DMS 273 (cell line): ENCODE measurements around the gene MAP3K7CL.
A peak's percentile ranks its signal among the peaks of the same experiment; 100 is the strongest.

ENCODE experiments used
- DNase-seq: peaks from one replicate; lab custom pipeline; 2025; ENCODE audit not compliant: unreplicated experiment; lab: John Stamatoyannopoulos, UW

MAP3K7CL gene

GRCh38 chr21:29194342-29194741 lies 63.9 kb downstream of the MAP3K7CL start:
- DNase-seq: no peak

- DNase-seq: no peak
Measured at GRCh38 chr21:29194847-29195246, 64.4 kb downstream of the MAP3K7CL start.

GRCh38 chr21:29195981-29196669 lies 65.7 kb downstream of the MAP3K7CL start:
- DNase-seq: peak; percentile 26

- no peak for DNase-seq
Measured at GRCh38 chr21:29196670-29197191, 66.3 kb downstream of the MAP3K7CL start.

- DNase-seq: no peak
Measured at GRCh38 chr21:29201186-29201585, 70.7 kb downstream of the MAP3K7CL start.

- no peak for DNase-seq
Measured at GRCh38 chr21:29205009-29205408, 74.6 kb downstream of the MAP3K7CL start.

GRCh38 chr21:29205988-29206387 lies 75.5 kb downstream of the MAP3K7CL start:
- DNase-seq: no peak

GRCh38 chr21:29206445-29206844 lies 76.0 kb downstream of the MAP3K7CL start:
- no peak for DNase-seq

- no peak for DNase-seq
Measured at GRCh38 chr21:29207201-29207600, 76.8 kb downstream of the MAP3K7CL start.

GRCh38 chr21:29208044-29208681 lies 77.7 kb downstream of the MAP3K7CL start:
- DNase-seq: no peak

GRCh38 chr21:29208682-29209059 lies 78.2 kb downstream of the MAP3K7CL start:
- DNase-seq: no peak

- no peak for DNase-seq
Measured at GRCh38 chr21:29209696-29210095, 79.3 kb downstream of the MAP3K7CL start.

- no peak for DNase-seq
Measured at GRCh38 chr21:29211205-29211604, 80.8 kb downstream of the MAP3K7CL start.

- no peak for DNase-seq
Measured at GRCh38 chr21:29212446-29212845, 82.0 kb downstream of the MAP3K7CL start.

- no peak for DNase-seq
Measured at GRCh38 chr21:29213513-29214385, 83.3 kb downstream of the MAP3K7CL start.

GRCh38 chr21:29215709-29216108 lies 85.3 kb downstream of the MAP3K7CL start:
- DNase-seq: peak; percentile 82

- DNase-seq: no peak
Measured at GRCh38 chr21:29217818-29218291, 87.4 kb downstream of the MAP3K7CL start.

GRCh38 chr21:29218749-29219148 lies 88.3 kb downstream of the MAP3K7CL start:
- DNase-seq: no peak

- DNase-seq: no peak
Measured at GRCh38 chr21:29219165-29219770, 88.8 kb downstream of the MAP3K7CL start.

GRCh38 chr21:29221253-29221744 lies 90.9 kb downstream of the MAP3K7CL start:
- DNase-seq: peak; percentile 40

- no peak for DNase-seq
Measured at GRCh38 chr21:29224006-29224405, 93.6 kb downstream of the MAP3K7CL start.
